KG1 (cell line): ENCODE measurements around the gene ACOXL.
A peak's percentile ranks its signal among the peaks of the same experiment; 100 is the strongest.

Source experiments
- DNase-seq: peaks from one replicate; lab custom pipeline; 2025; lab: John Stamatoyannopoulos, UW

ACOXL gene

GRCh38 chr2:110755491-110756078 lies 23.2 kb downstream of the ACOXL start:
- DNase-seq, result peak; percentile 8

- no peak for DNase-seq
These were observed 27.0 kb downstream of the ACOXL start for GRCh38 chr2:110759411-110759810.

DNA sequence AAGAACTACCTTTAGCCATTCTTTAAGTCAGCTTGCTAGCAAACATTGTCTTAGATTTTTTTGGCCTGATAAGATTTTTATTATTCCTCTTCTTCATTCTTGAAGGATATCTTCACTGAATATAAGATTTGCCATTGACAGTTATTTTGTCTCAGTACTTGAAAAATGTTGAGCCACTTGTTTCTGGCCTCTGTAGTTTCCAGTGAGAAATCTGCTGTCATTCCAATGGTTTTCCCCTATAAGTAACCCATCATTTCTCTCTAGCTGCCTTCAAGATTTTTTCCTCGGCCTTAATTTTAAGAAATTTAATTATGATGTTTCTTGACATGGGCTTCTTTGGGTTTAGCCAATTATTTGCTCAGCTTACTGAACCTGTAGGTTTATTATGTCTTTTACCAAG lies 32.6 kb downstream of the ACOXL start:
- no peak for DNase-seq

DNA sequence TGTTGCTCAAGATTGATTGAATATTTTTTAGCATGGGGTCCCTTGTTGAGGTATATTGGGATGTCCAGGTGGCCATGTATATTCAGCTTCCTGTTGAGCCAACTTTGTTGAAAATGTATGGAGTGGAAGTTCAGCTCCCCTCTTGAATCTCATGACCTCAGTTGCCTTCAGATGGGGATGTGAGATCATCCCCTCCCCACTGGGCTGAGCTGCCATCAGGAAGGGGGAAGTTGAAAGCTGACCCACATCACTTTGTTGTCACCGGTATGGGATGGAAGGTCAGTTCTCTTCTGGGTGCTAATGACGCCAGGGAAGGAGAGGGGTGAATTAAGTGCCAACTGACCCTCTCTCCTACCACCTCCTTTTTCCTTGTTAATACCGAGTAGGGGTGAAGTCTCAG lies 33.9 kb downstream of the ACOXL start:
- DNase-seq, result no peak

- DNase-seq, result no peak
These were observed 36.2 kb downstream of the ACOXL start for GRCh38 chr2:110768591-110768990.

GRCh38 chr2:110770404-110770958 lies 38.1 kb downstream of the ACOXL start:
- no peak for DNase-seq

DNA sequence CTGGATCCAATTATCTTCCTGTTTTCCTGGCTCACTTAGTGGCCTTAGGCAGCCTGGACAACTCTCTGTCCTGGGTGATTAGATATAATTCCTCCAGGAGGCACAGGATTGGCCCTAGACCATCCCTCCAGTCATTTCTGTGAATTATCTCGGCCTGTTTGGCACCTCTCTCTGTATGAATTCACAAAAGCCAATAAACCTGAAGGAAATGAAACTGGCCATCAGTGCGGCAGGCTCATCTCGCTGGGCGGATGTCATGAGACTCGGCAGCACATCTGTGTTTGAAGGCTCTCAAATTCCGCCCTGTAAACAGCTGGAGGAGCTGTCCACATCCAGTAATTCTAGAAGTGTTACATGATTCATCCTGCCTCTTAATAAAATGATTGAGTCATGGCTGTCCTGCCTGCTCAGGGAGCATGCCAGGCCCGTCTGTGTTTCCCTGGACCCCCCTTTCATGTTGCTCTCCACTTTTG lies 38.6 kb downstream of the ACOXL start:
- no peak for DNase-seq

DNA sequence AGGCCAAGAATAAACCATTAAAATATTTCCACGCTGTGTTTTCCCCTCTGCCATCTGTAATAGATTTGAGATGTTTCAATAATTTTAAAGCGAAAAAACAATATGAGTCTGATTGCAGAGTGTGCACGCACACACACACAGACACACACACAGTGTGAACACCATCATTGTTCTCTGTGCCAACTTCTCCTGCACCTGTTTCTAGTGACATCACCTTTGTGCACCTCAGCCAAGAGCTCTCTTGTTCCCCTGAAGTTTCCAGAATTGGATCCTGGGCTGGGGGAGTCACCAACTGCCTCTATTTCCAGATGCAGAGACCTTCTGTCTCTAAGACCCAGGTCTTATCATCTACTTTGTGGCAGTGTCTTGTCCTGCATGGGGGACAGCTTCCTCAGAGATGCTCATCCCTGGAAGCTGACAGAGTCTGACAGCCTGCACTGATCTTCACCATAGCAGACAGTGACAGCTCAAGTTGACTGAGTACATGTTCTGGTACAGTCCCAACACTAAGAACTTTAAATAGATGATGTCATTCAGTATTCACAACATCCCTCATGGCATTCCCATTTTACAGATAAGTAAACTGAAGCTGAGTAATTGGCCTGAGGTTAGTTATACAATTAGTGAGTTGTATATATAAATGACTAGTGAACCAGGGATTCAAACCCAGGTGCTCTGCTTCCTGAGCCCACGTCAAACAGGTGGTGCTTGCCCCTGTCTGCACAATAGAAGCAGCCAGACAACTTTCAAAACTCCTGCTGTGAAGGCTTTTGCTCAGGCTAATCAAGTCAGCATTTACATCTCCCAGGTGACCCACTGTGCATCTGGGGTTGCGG lies 39.4 kb downstream of the ACOXL start:
- DNase-seq, result no peak

- no peak for DNase-seq
These were observed 40.0 kb downstream of the ACOXL start for GRCh38 chr2:110772383-110772755.

- DNase-seq, result no peak
These were observed 41.1 kb downstream of the ACOXL start for GRCh38 chr2:110773401-110773921.

- no peak for DNase-seq
These were observed 42.3 kb downstream of the ACOXL start for GRCh38 chr2:110774701-110775100.

- DNase-seq, result no peak
These were observed 45.3 kb downstream of the ACOXL start for GRCh38 chr2:110777531-110778311.

GRCh38 chr2:110780461-110780860 lies 48.1 kb downstream of the ACOXL start:
- DNase-seq, result no peak

DNA sequence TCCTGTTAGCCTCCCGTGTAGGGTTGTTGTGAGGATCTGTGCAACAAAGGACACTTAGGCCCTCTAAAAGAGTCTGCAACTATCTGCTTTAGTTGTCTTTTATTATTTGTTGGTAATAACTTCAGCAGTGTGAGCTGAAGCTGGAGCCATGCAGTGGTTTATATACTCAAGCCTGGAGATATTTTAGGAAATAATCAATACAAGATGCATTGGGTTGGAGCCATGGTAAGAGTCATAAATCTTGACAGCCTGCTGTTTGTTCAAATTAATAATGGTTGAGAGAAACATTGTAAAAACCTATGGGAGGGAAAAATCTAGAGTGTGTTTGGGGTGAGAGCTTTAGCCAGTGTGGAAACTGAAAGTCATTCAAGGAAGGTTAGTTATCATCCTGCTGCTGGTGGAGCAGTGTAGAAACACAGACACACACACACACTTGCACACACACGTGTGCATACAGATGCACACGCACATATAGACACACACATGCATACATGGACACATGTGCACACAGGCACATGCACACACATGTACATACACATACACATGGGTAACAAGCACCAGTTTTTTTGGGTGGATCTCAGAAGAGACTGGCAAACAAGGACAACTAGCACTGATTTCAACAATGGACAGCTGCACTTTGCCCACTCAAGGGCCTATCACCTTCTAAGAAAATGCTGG lies 51.0 kb downstream of the ACOXL start:
- DNase-seq, result no peak

GRCh38 chr2:110784047-110784631 lies 51.8 kb downstream of the ACOXL start:
- no peak for DNase-seq

GRCh38 chr2:110785439-110785838 lies 53.1 kb downstream of the ACOXL start:
- DNase-seq, result no peak

GRCh38 chr2:110788976-110789375 lies 56.6 kb downstream of the ACOXL start:
- no peak for DNase-seq

DNA sequence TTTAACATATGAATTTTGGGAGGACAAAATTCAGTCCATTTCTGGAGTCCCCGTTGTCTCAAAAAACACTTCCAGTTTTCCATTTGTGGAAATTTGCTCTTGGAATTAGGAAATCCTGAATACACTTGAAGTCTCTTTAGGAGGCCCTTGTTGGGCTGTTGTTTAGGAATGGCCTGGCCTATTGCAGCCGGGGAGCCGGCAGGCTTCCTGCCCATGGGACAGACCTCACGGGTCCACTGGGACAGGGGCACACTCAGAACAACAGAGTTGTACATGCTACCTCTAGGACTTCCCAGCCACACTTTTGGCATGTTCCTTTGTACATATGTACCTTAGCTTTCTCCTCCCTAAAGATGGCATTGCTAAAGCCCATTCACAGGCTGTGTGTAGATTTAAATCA lies 57.3 kb downstream of the ACOXL start:
- DNase-seq, result no peak

- DNase-seq, result no peak
These were observed 58.5 kb downstream of the ACOXL start for GRCh38 chr2:110790907-110791306.

- no peak for DNase-seq
These were observed 59.1 kb downstream of the ACOXL start for GRCh38 chr2:110791435-110791834.

- DNase-seq, result no peak
These were observed 60.7 kb downstream of the ACOXL start for GRCh38 chr2:110793034-110793433.
